Measurements from ENCODE around the gene CYLD. TPM values are rescaled to one million over a fixed set of nuclear protein-coding genes. Genes with fewer than 3 reads are reported as not detected.

The CYLD gene
- total RNA-seq, 1 experiment from 2014 or later, result 12.5 TPM

DNA sequence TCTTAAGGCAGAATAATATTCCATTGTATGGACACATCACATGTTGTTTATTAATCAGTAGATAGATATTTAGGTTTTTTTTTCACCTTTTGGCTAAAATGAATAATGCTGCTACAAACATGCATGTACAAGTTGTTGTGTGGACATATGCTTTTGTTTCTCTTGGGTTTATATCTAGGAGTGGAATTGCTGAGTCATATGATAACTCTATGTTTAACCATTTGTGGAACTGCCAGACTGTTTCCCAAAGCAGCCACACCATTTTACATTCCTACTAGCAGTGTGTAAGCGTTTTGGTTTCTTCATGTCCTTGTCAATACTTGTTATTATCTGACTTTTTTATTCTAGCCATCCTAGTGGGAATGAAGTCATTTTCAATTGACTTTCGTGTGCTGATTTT lies 21.3 kb downstream of the CYLD start:
- Mint-ChIP-seq H3K9me3 (peaks cover 0 to 12% of the 10 kb centered on the region in 2 experiments; a peak in 3 of 5 replicates), H3K27ac (no peak overlapping the region), H3K4me3 (no peak overlapping the region), H3K27me3 (ENCODE audit: low read depth) (no peaks in the 10 kb centered on the region), H3K36me3 (ENCODE audit: insufficient read depth in 1 of 3, low read depth in 3 of 3) (peaks cover 14 to 17% (median 16%) of the 10 kb centered on the region in 3 experiments), H3K4me1 (peaks cover 0 to 1% of the 10 kb centered on the region in 2 experiments)
- DNase-seq, result no peak
- Histone ChIP-seq H3K56ac (ENCODE audit: insufficient read length, low read depth, low read length) (no peak overlapping the region), H3K4ac (ENCODE audit: low read depth, low read length) (no peak overlapping the region), H2AK5ac (ENCODE audit: insufficient read length, low read length) (no peak overlapping the region), H2AFZ (ENCODE audit: low read length) (no peak overlapping the region), H2BK12ac (ENCODE audit: insufficient read length, low read depth, low read length) (no peak overlapping the region), H3K23ac (ENCODE audit: insufficient read length, low read depth, low read length) (no peak overlapping the region), H4K5ac (ENCODE audit: insufficient read length, low read depth, low read length) (no peak overlapping the region), H3K4me1 (ENCODE audit: insufficient read depth, low read length) (no peaks in the 10 kb centered on the region), H3K14ac (ENCODE audit: insufficient read depth, low read length) (no peak overlapping the region), H3K27ac (ENCODE audit: insufficient read length, low read depth, low read length) (no peak overlapping the region), H4K8ac (replicated peaks; ENCODE audit: insufficient read length, low read depth, low read length) (no peak overlapping the region), H3K18ac (ENCODE audit: insufficient read length, low read depth, low read length) (no peak overlapping the region), H2BK15ac (ENCODE audit: low read depth, low read length) (no peak overlapping the region), H3T11ph (ENCODE audit: low read length) (no peak overlapping the region), H3K79me1 (ENCODE audit: insufficient read depth, low read depth, low read length, poor library complexity, severe bottlenecking) (no peaks in the 10 kb centered on the region), H2BK120ac (ENCODE audit: low read depth, low read length, poor library complexity, severe bottlenecking) (no peak overlapping the region), H3K27me3 (ENCODE audit: insufficient read depth, low read length) (no peaks in the 10 kb centered on the region), H3K23me2 (ENCODE audit: insufficient read length, low read depth, low read length, poor library complexity, severe bottlenecking) (no peaks in the 10 kb centered on the region), H4K20me1 (ENCODE audit: control insufficient read depth, insufficient read depth, insufficient read length) (no peaks in the 10 kb centered on the region), H3K9me3 (ENCODE audit: control insufficient read depth, low read depth, low read length) (no peaks in the 10 kb centered on the region), H2BK20ac (ENCODE audit: low read depth, low read length, poor library complexity, severe bottlenecking) (no peak overlapping the region), H3K4me2 (ENCODE audit: insufficient read depth, insufficient read length, low read length) (no peak overlapping the region), H3K79me2 (ENCODE audit: insufficient read depth, low read length) (no peaks in the 10 kb centered on the region), H4K91ac (ENCODE audit: insufficient read length, low read depth, low read length) (no peak overlapping the region), H3K9ac (ENCODE audit: extremely low read depth, insufficient read length, low read length) (no peak overlapping the region), H2BK5ac (ENCODE audit: insufficient read length, low read length) (no peak overlapping the region)
- WGBS (ENCODE audit: extremely low coverage, insufficient read length, low lambda C conversion rate), result no CpG with 5 or more reads among the region's 2 CpGs
- TF ChIP-seq CTCF (conservative IDR thresholded peaks at IDR 0.05), result no peak

All from H9 (cell line).